WTC11 (cell line): ENCODE data around the gene VAMP2. TPM values are rescaled to one million over a fixed set of nuclear protein-coding genes. Genes with fewer than 3 reads are reported as not detected.

Experiments
- ATAC-seq: fragments of 200-7000 bp; cut with Tn5 transposase; 2 replicates; pipeline ENCODE4 v1.10.0; 2021; ENCODE audit warnings: mild to moderate bottlenecking, moderate library complexity
- CTCF ChIA-PET: fragments of 300-600 bp; sonication (Branson Sonifier 250); formaldehyde crosslinking; loops from one replicate; lab custom pipeline; 2021; ENCODE audit warnings: antibody characterized with exemption; lab: Charles Lee
- POLR2A ChIA-PET: fragments of 350-600 bp; sonication (Branson Sonifier 250); formaldehyde crosslinking; loops from one replicate; lab custom pipeline; 2021; ENCODE audit warnings: antibody characterized with exemption; lab: Charles Lee
- DNase-seq: peaks from one replicate; pipeline ENCODE4 v3.0.0; 2021; ENCODE audit warnings: low spot score
- H3K27ac Mint-ChIP-seq: 2 replicates; pipeline ENCODE4 v1.8.0; 2021; ENCODE audit warnings: mixed read lengths
- H3K27me3 Mint-ChIP-seq: 2 replicates; pipeline ENCODE4 v1.8.0; 2021; ENCODE audit warnings: low read depth, mild to moderate bottlenecking, moderate library complexity, mixed read lengths
- H3K36me3 Mint-ChIP-seq: 2 replicates; pipeline ENCODE4 v1.8.0; 2021; ENCODE audit warnings: mixed read lengths
- H3K4me1 Mint-ChIP-seq: 2 replicates; pipeline ENCODE4 v1.8.0; 2022; ENCODE audit warnings: mixed read lengths
- H3K4me3 Mint-ChIP-seq: 2 replicates; pipeline ENCODE4 v1.8.0; 2021; ENCODE audit warnings: mild to moderate bottlenecking, moderate library complexity, mixed read lengths
- H3K9me3 Mint-ChIP-seq: 2 replicates; pipeline ENCODE4 v1.8.0; 2021; ENCODE audit warnings: mixed read lengths
- FOXP1 ChIP-seq: sonication (generic); formaldehyde crosslinking; IDR thresholded peaks from 2 replicates; pipeline ENCODE4 v1.8.0; 2022; ENCODE audit warnings: missing genetic modification reagents, mild to moderate bottlenecking, moderate library complexity, borderline replicate concordance
- KAT7 ChIP-seq: sonication (generic); formaldehyde crosslinking; IDR thresholded peaks from 2 replicates; pipeline ENCODE4 v1.8.1; 2023; ENCODE audit warnings: missing genetic modification reagents, mild to moderate bottlenecking, borderline replicate concordance
- SMAD4 ChIP-seq: sonication (generic); formaldehyde crosslinking; IDR thresholded peaks from 2 replicates; pipeline ENCODE4 v1.8.0; 2022; ENCODE audit warnings: mild to moderate bottlenecking, missing genetic modification reagents
- SP1 ChIP-seq: sonication (generic); formaldehyde crosslinking; conservative IDR thresholded peaks from 2 replicates; pipeline ENCODE4 v1.8.1; 2022; ENCODE audit warnings: missing genetic modification reagents
- TEAD1 ChIP-seq: sonication (generic); formaldehyde crosslinking; IDR thresholded peaks from 2 replicates; pipeline ENCODE4 v1.8.0; 2022; ENCODE audit warnings: mild to moderate bottlenecking, missing genetic modification reagents
- ZBTB21 ChIP-seq: sonication (generic); formaldehyde crosslinking; IDR thresholded peaks from 2 replicates; pipeline ENCODE4 v1.8.1; 2023; ENCODE audit warnings: mild to moderate bottlenecking, missing genetic modification reagents, borderline replicate concordance
- total RNA-seq: library from RNA; stranded (reverse); gene quantifications from 3 replicates; pipeline ENCODE4 v1.2.3, GENCODE V29; 2021
- TF ChIP-seq, protein P1 (sequence below): sonication (generic); formaldehyde crosslinking; IDR thresholded peaks from 2 replicates; pipeline ENCODE4 v1.8.1; 2022; ENCODE audit warnings: mild to moderate bottlenecking, moderate library complexity, missing genetic modification reagents
- TF ChIP-seq, protein P2 (sequence below): sonication (generic); formaldehyde crosslinking; IDR thresholded peaks from 2 replicates; pipeline ENCODE4 v1.8.1; 2023; ENCODE audit warnings: mild to moderate bottlenecking, missing genetic modification reagents
- TF ChIP-seq, protein P3 (sequence below): sonication (generic); formaldehyde crosslinking; IDR thresholded peaks from 2 replicates; pipeline ENCODE4 v1.8.0; 2022; ENCODE audit warnings: mild to moderate bottlenecking, missing genetic modification reagents
- TF ChIP-seq, protein P4 (sequence below): sonication (generic); formaldehyde crosslinking; IDR thresholded peaks from 2 replicates; pipeline ENCODE4 v1.8.0; 2022; ENCODE audit warnings: mild to moderate bottlenecking, missing genetic modification reagents
- TF ChIP-seq, protein P5 (sequence below): sonication (generic); formaldehyde crosslinking; IDR thresholded peaks from 2 replicates; pipeline ENCODE4 v1.8.0; 2023; ENCODE audit warnings: missing genetic modification reagents, mild to moderate bottlenecking, borderline replicate concordance
- TF ChIP-seq, protein P6 (sequence below): sonication (generic); formaldehyde crosslinking; IDR thresholded peaks from 2 replicates; pipeline ENCODE4 v1.8.1; 2023; ENCODE audit warnings: mild to moderate bottlenecking, moderate library complexity, missing genetic modification reagents
- TF ChIP-seq, protein P7 (sequence below): sonication (generic); formaldehyde crosslinking; IDR thresholded peaks from 2 replicates; pipeline ENCODE4 v1.8.0; 2022; ENCODE audit warnings: missing genetic modification reagents
- TF ChIP-seq, protein P8 (sequence below): sonication (generic); formaldehyde crosslinking; IDR thresholded peaks from 2 replicates; pipeline ENCODE4 v1.8.0; 2022; ENCODE audit warnings: mild to moderate bottlenecking, missing genetic modification reagents

Gene VAMP2
- total RNA-seq, 1 experiment from 2014 or later: 27.4 TPM

DNA sequence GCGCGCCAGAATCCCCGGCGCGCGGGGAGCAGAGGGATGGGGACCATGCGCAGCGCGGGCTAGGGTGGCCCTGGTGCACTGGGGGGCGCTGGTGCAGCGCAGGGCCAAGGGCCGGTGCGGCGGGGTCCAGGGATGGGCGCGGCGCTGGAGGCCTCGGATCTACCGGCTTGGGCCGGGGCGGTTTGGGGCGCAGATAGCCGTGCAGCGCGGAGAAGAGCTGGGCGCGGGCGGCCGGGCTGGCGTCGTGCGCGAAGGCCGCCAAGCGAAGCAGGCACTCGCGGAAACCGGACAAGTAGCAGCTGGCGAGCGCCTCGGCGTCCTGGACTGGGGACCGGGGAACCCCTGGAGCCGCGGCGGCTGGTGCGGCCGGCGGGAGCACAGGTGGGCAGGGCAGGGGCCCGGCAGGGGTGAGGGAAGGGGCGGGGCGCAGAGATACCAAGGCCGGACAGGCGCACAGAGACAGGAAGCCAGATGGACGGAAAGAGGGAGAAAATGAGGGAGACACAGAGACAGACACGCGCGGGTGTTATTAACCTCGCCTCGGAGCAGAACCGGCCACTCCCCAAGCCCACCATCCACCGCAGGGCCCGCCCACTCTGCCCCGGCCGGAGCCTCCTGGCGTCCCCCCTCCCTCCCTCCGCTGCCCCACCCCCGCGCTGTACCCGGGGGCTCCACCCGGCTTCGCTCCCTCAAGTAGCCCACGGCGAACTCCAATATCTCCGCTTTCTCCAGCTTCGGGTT, 40.9 kb downstream of the VAMP2 start:
- Mint-ChIP-seq H3K9me3 (no peaks in the 10 kb centered on the region), H3K27me3 (peaks cover 71% of the 10 kb centered on the region), H3K4me1 (peaks cover 18% of the 10 kb centered on the region), H3K36me3 (no peaks in the 10 kb centered on the region), H3K27ac (no peak overlapping the region), H3K4me3 (peak overlapping the region; percentile 85)
- CTCF ChIA-PET: interaction anchor here (0.5 to 9.8 kb wide), 23 partner anchors 12 to 253 kb away, joined by 3 to 118 read pairs (median 4); partner anchors contain the start of genes AURKB, CNTROB, SLC25A35 and TRAPPC1
- TF ChIP-seq SMAD4 (CRISPR knock-in tag) (no peak), KAT7 (CRISPR knock-in tag) (0 out of 2 replicates have a peak, but pooled peaks have one; percentile 58), FOXP1 (CRISPR knock-in tag) (peak; percentile 36; the same call in 1 of the 2 replicates), TEAD1 (CRISPR knock-in tag) (0 out of 2 replicates have a peak, but pooled peaks have one; percentile 39), ZBTB21 (CRISPR knock-in tag) (no peak), SP1 (CRISPR knock-in tag) (peak; percentile 55; the same call in 1 of the 2 replicates)
- TF ChIP-seq, protein P1, sequence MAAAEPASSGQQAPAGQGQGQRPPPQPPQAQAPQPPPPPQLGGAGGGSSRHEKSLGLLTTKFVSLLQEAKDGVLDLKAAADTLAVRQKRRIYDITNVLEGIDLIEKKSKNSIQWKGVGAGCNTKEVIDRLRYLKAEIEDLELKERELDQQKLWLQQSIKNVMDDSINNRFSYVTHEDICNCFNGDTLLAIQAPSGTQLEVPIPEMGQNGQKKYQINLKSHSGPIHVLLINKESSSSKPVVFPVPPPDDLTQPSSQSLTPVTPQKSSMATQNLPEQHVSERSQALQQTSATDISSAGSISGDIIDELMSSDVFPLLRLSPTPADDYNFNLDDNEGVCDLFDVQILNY: 0 out of 2 replicates have a peak, but pooled peaks have one; percentile 33
- TF ChIP-seq, protein P2, sequence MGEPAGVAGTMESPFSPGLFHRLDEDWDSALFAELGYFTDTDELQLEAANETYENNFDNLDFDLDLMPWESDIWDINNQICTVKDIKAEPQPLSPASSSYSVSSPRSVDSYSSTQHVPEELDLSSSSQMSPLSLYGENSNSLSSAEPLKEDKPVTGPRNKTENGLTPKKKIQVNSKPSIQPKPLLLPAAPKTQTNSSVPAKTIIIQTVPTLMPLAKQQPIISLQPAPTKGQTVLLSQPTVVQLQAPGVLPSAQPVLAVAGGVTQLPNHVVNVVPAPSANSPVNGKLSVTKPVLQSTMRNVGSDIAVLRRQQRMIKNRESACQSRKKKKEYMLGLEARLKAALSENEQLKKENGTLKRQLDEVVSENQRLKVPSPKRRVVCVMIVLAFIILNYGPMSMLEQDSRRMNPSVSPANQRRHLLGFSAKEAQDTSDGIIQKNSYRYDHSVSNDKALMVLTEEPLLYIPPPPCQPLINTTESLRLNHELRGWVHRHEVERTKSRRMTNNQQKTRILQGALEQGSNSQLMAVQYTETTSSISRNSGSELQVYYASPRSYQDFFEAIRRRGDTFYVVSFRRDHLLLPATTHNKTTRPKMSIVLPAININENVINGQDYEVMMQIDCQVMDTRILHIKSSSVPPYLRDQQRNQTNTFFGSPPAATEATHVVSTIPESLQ: 0 out of 2 replicates have a peak, but pooled peaks have one; percentile 59
- TF ChIP-seq, protein P3, sequence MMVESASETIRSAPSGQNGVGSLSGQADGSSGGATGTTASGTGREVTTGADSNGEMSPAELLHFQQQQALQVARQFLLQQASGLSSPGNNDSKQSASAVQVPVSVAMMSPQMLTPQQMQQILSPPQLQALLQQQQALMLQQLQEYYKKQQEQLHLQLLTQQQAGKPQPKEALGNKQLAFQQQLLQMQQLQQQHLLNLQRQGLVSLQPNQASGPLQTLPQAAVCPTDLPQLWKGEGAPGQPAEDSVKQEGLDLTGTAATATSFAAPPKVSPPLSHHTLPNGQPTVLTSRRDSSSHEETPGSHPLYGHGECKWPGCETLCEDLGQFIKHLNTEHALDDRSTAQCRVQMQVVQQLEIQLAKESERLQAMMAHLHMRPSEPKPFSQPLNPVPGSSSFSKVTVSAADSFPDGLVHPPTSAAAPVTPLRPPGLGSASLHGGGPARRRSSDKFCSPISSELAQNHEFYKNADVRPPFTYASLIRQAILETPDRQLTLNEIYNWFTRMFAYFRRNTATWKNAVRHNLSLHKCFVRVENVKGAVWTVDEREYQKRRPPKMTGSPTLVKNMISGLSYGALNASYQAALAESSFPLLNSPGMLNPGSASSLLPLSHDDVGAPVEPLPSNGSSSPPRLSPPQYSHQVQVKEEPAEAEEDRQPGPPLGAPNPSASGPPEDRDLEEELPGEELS: peak; percentile 48; the same call in 1 of the 2 replicates
- TF ChIP-seq, protein P4, sequence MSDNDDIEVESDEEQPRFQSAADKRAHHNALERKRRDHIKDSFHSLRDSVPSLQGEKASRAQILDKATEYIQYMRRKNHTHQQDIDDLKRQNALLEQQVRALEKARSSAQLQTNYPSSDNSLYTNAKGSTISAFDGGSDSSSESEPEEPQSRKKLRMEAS (CRISPR knock-in tag): peak; percentile 60; the same call in 1 of the 2 replicates
- TF ChIP-seq, protein P5, sequence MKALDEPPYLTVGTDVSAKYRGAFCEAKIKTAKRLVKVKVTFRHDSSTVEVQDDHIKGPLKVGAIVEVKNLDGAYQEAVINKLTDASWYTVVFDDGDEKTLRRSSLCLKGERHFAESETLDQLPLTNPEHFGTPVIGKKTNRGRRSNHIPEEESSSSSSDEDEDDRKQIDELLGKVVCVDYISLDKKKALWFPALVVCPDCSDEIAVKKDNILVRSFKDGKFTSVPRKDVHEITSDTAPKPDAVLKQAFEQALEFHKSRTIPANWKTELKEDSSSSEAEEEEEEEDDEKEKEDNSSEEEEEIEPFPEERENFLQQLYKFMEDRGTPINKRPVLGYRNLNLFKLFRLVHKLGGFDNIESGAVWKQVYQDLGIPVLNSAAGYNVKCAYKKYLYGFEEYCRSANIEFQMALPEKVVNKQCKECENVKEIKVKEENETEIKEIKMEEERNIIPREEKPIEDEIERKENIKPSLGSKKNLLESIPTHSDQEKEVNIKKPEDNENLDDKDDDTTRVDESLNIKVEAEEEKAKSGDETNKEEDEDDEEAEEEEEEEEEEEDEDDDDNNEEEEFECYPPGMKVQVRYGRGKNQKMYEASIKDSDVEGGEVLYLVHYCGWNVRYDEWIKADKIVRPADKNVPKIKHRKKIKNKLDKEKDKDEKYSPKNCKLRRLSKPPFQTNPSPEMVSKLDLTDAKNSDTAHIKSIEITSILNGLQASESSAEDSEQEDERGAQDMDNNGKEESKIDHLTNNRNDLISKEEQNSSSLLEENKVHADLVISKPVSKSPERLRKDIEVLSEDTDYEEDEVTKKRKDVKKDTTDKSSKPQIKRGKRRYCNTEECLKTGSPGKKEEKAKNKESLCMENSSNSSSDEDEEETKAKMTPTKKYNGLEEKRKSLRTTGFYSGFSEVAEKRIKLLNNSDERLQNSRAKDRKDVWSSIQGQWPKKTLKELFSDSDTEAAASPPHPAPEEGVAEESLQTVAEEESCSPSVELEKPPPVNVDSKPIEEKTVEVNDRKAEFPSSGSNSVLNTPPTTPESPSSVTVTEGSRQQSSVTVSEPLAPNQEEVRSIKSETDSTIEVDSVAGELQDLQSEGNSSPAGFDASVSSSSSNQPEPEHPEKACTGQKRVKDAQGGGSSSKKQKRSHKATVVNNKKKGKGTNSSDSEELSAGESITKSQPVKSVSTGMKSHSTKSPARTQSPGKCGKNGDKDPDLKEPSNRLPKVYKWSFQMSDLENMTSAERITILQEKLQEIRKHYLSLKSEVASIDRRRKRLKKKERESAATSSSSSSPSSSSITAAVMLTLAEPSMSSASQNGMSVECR (CRISPR knock-in tag): peak; percentile 87; the same call in 1 of the 2 replicates
- TF ChIP-seq, protein P6, sequence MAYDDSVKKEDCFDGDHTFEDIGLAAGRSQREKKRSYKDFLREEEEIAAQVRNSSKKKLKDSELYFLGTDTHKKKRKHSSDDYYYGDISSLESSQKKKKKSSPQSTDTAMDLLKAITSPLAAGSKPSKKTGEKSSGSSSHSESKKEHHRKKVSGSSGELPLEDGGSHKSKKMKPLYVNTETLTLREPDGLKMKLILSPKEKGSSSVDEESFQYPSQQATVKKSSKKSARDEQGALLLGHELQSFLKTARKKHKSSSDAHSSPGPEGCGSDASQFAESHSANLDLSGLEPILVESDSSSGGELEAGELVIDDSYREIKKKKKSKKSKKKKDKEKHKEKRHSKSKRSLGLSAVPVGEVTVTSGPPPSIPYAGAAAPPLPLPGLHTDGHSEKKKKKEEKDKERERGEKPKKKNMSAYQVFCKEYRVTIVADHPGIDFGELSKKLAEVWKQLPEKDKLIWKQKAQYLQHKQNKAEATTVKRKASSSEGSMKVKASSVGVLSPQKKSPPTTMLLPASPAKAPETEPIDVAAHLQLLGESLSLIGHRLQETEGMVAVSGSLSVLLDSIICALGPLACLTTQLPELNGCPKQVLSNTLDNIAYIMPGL (CRISPR knock-in tag): peak; percentile 98
- TF ChIP-seq, protein P7, sequence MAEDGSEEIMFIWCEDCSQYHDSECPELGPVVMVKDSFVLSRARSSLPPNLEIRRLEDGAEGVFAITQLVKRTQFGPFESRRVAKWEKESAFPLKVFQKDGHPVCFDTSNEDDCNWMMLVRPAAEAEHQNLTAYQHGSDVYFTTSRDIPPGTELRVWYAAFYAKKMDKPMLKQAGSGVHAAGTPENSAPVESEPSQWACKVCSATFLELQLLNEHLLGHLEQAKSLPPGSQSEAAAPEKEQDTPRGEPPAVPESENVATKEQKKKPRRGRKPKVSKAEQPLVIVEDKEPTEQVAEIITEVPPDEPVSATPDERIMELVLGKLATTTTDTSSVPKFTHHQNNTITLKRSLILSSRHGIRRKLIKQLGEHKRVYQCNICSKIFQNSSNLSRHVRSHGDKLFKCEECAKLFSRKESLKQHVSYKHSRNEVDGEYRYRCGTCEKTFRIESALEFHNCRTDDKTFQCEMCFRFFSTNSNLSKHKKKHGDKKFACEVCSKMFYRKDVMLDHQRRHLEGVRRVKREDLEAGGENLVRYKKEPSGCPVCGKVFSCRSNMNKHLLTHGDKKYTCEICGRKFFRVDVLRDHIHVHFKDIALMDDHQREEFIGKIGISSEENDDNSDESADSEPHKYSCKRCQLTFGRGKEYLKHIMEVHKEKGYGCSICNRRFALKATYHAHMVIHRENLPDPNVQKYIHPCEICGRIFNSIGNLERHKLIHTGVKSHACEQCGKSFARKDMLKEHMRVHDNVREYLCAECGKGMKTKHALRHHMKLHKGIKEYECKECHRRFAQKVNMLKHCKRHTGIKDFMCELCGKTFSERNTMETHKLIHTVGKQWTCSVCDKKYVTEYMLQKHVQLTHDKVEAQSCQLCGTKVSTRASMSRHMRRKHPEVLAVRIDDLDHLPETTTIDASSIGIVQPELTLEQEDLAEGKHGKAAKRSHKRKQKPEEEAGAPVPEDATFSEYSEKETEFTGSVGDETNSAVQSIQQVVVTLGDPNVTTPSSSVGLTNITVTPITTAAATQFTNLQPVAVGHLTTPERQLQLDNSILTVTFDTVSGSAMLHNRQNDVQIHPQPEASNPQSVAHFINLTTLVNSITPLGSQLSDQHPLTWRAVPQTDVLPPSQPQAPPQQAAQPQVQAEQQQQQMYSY (CRISPR knock-in tag): 0 out of 2 replicates have a peak, but pooled peaks have one; percentile 36
- TF ChIP-seq, protein P8, sequence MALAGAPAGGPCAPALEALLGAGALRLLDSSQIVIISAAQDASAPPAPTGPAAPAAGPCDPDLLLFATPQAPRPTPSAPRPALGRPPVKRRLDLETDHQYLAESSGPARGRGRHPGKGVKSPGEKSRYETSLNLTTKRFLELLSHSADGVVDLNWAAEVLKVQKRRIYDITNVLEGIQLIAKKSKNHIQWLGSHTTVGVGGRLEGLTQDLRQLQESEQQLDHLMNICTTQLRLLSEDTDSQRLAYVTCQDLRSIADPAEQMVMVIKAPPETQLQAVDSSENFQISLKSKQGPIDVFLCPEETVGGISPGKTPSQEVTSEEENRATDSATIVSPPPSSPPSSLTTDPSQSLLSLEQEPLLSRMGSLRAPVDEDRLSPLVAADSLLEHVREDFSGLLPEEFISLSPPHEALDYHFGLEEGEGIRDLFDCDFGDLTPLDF: no peak
- POLR2A ChIA-PET: interaction anchor here (0.6 to 2.5 kb wide), 5 partner anchors 12 to 209 kb away, joined by 3 to 9 read pairs (median 4); no protein-coding TSS in a partner anchor
- peak; percentile 29 for ATAC-seq
- DNase-seq: peak; percentile 90
